Ovary (tissue), 9 donors: ENCODE results near the gene CLEC16A. TPM values are rescaled to one million over a fixed set of nuclear protein-coding genes. Genes with fewer than 3 reads are reported as not detected.

Experiments used
- DNase-seq, 5 donors: peaks; one replicate each; pipeline ENCODE4 v3.0.0-alpha.2; 2019 to 2020
- H3K27ac ChIP-seq, 2 donors: fragments of 200-600 bp; one replicate each; pipeline versions ENCODE4 v1.5.1 to v1.8.0; 2019 to 2022
- H3K27me3 ChIP-seq: fragments of 200-600 bp; one replicate; pipeline ENCODE4 v1.8.0; 2022
- H3K36me3 ChIP-seq: fragments of 200-600 bp; sonication (generic); one replicate; pipeline ENCODE4 v1.5.1; 2019
- H3K4me1 ChIP-seq: one replicate; pipeline ENCODE4 v1.8.1; 2013; ENCODE audit warnings: mild to moderate bottlenecking, moderate library complexity; ENCODE audit not compliant: insufficient read depth
- H3K4me3 ChIP-seq: fragments of 200-600 bp; sonication (generic); one replicate; pipeline ENCODE4 v1.5.1; 2017
- H3K9me3 ChIP-seq, 2 donors: fragments of 200-600 bp in 1 of 2; sonication (generic) in 1 of 2; one replicate each; pipeline versions ENCODE4 v1.5.1 to v1.8.1; 2013 to 2019; ENCODE audit warnings: mild to moderate bottlenecking in 1 of 2, moderate library complexity in 1 of 2
- EP300 ChIP-seq: sonication (generic); formaldehyde crosslinking; IDR thresholded peaks from one replicate; pipeline ENCODE4 v1.6.1; 2017; ENCODE audit warnings: antibody characterized with exemption
- POLR2A ChIP-seq: fragments of 450-650 bp; IDR thresholded peaks from one replicate; pipeline ENCODE4 v1.6.1; 2017; ENCODE audit warnings: antibody characterized with exemption, mild to moderate bottlenecking, moderate library complexity
- WGBS, 3 donors: extraction: QIAGEN DNeasy Blood & Tissue Kit in 1 of 3; methylation state at CpG; one replicate each; pipeline versions ENCODE4 v1.1.5 to v1.1.7; 2013 to 2017; 5-methylcytosine and 5-hydroxymethylcytosine counted together
- intact Hi-C, 4 donors: fragments of 100-400 bp; cut with DNase I; formaldehyde crosslinking; loops; one replicate each; pipeline versions ENCODE4 v1.11.0 to v1.15.1; 2022 to 2023
- polyA plus RNA-seq, 2 donors: library from polyadenylated mRNA; stranded (reverse); fragments of 200-250 nt in 1 of 2; fragments of 350-450 nt in 1 of 2; fragmentation: Illumina TruSeq in 1 of 2; extraction: RNeasy Lipid Tissue Mini Kit (QIAGEN cat#74804) in 1 of 2; gene quantifications; one replicate each; pipeline ENCODE4 v1.2.3, GENCODE V29; 2013 to 2014
- total RNA-seq, 7 donors: library from RNA; depleted of rRNA in 2 of 7; stranded (reverse); fragments of >200 nt in 2 of 7; fragmentation: NEBNext Ultra II Directional in 3 of 7; extraction: Animal tissue kit (Norgen Biotek cat#: 25700) in 3 of 7; gene quantifications; one replicate each; pipeline versions ENCODE4 v1.1.0 to v1.2.4, GENCODE V29; 2016 to 2023
- TF ChIP-seq, protein P1 (sequence below), 3 donors: fragments of 450-650 bp in 2 of 3; fragments of 200-600 bp in 1 of 3; IDR thresholded peaks; one replicate each; pipeline versions ENCODE4 v1.5.1 to v1.8.0; 2016 to 2022; ENCODE audit warnings: antibody characterized with exemption in 3 of 3, mild to moderate bottlenecking in 1 of 3
- donor health status: DM: no; HTN: no; CAD: no; lungs with moderate emphysema.
- donor health status: DM: no; HTN: no; CAD: no.
- donor health status: Bipolar disorder and iron deficiency.
- donor health status: DM: yes; HTN: yes; CAD: no.
- donor health status: DM: no; HTN: no; CAD: no.
- donor health status: DM: yes; HTN: yes; CAD: no.

CLEC16A gene
- total and polyA plus RNA-seq, 9 donors, result 6.4 to 28.1 (median 16.5) TPM

DNA sequence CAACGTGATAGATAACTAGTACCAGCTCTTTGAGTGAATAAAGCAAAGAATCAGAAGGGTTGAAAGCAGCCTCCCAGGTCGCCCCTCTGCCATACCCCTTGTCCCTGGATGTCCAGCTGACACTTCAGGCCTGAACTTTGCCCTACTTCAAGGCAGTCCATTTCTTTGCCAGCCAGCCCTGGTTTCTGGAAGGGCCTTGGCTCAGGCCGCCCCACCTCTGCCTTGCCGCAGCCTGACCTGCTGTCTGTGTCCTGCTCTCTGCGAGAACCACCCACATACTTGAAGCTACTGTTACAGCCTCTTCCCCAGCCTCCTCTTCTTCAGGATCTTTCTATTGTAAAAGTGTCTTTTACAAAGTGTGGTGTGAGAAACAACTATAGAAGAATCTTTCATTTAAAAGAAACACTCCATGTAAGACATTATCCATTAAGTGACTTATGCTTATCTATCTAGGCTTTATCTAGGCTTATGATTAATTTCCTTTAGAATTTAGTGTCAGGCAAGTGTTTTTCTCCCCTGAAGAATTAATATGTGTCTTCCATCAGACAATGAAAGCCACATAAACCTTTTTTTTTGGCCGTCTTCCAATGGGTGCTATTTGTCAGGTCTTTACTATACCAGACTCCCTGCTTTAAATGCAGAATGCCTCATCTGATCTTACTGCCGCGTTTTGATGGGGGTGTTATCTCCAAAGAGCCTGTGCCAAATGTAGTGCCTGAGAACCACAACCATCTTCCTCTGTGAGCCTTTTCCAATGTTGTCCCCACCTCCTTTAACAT is 177.7 kb downstream of the CLEC16A start:
- Histone ChIP-seq H3K27me3 (no peaks in the 10 kb centered on the region), H3K9me3 (no peaks in the 10 kb centered on the region), H3K36me3 (no peaks in the 10 kb centered on the region), H3K27ac (no peak overlapping the region), H3K4me3 (no peak overlapping the region), H3K4me1 (no peaks in the 10 kb centered on the region)
- DNase-seq, result peak in 1 of 5 donors; percentile 3
- 79 to 84% (median 84%) methylated on average over 8 of the region's 8 CpGs for WGBS, 3 donors
- intact Hi-C loops, result no loop called here
- TF ChIP-seq EP300 (no peak), POLR2A (no peak)
- TF ChIP-seq, protein P1, sequence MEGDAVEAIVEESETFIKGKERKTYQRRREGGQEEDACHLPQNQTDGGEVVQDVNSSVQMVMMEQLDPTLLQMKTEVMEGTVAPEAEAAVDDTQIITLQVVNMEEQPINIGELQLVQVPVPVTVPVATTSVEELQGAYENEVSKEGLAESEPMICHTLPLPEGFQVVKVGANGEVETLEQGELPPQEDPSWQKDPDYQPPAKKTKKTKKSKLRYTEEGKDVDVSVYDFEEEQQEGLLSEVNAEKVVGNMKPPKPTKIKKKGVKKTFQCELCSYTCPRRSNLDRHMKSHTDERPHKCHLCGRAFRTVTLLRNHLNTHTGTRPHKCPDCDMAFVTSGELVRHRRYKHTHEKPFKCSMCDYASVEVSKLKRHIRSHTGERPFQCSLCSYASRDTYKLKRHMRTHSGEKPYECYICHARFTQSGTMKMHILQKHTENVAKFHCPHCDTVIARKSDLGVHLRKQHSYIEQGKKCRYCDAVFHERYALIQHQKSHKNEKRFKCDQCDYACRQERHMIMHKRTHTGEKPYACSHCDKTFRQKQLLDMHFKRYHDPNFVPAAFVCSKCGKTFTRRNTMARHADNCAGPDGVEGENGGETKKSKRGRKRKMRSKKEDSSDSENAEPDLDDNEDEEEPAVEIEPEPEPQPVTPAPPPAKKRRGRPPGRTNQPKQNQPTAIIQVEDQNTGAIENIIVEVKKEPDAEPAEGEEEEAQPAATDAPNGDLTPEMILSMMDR (IDR thresholded peaks at IDR 0.05), result no peak

DNA sequence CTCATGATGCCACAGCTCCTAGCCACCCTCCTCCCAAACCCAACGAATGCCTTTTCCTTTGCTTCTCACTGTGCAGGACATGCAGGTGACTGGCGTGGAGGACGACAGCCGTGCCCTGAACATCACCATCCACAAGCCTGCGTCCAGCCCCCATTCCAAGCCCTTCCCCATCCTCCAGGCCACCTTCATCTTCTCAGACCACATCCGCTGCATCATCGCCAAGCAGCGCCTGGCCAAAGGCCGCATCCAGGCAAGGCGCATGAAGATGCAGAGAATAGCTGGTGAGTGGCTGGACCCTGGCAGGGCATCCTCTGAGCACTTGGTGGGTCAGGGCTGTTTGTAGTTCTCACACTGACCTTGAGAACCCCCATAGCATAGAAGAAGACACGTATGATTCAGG is 179.3 kb downstream of the CLEC16A start:
- intact Hi-C loops, result no loop called here
- no peaks in the 10 kb centered on the region for H3K36me3 ChIP-seq
- peaks cover 6% of the 10 kb centered on the region for H3K4me1 ChIP-seq

DNA sequence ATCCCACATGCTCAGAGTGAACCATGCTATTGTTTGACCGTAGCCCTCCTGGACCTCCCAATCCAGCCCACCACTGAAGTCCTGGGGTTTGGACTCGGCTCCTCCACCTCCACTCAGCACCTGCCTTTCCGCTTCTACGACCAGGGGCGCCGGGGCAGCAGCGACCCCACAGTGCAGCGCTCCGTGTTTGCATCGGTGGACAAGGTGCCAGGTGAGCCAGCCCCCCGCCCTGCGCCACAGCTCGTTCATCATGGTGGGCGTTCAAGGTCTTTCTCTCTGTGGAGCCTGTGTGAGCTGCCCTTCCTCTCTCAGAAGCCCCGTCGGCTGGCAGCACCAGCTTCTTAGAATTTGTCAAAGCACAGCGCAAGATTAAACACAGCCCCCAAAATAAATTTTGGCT is 181.6 kb downstream of the CLEC16A start:
- peaks cover 9% of the 10 kb centered on the region for H3K4me1 ChIP-seq
- TF ChIP-seq POLR2A (no peak), EP300 (no peak)
- TF ChIP-seq, protein P1 (IDR thresholded peaks at IDR 0.05), result no peak
- no peak overlapping the region for H3K27ac ChIP-seq
- peak in 1 of 5 donors; percentile 10 for DNase-seq
- 94 to 95% (median 94%) methylated on average over 17 of the region's 17 CpGs for WGBS, 3 donors
- no peaks in the 10 kb centered on the region for H3K36me3 ChIP-seq
- H3K27me3 ChIP-seq, result no peaks in the 10 kb centered on the region
- H3K4me3 ChIP-seq, result no peak overlapping the region
- H3K9me3 ChIP-seq, result no peaks in the 10 kb centered on the region
- intact Hi-C loops, result no loop called here

More for the DNA sequence above, 179.3 kb downstream of the CLEC16A start:
- DNase-seq, result peak in 1 of 5 donors; percentile 6
- TF ChIP-seq, protein P1 (IDR thresholded peaks at IDR 0.05), result no peak
- TF ChIP-seq EP300, result no peak
- TF ChIP-seq POLR2A, result no peak
- H3K4me3 ChIP-seq, result no peak overlapping the region
- H3K27me3 ChIP-seq, result no peaks in the 10 kb centered on the region
- H3K27ac ChIP-seq, result no peak overlapping the region
- WGBS, 3 donors, result 94 to 98% (median 96%) methylated on average over 11 of the region's 11 CpGs
- H3K9me3 ChIP-seq, result no peaks in the 10 kb centered on the region

DNA sequence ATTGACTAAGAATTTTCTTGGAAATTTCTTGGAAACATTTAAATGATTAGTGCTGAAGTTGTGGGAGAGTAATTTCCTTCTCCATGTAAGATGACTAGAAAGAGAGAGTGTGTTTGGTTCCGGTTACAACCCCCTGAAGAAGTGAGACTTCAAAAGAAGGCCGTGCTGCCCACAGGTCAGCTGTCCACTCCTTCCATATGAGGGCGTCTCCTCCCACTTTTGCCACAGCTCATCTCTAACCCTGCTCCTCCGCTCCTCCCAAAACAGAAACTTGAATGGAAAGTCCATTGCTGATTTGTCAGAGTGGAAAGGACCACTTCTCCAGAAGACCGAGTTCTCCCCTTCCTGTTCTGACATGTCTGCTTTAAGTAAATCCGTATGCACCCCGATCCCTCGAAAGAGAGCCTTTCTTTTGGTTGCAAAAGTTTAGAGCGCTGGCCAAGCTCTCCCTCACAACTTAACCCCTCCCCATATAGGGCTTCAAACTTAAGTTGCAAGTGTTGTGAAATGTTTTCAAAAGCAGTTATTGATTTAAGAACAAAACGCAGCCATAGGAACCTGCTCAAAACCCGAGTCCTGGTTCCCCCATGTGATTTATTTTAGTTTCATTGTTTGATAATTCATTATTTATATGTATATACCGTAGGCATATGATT is 182.2 kb downstream of the CLEC16A start:
- DNase-seq, result no peak
- Histone ChIP-seq H3K36me3 (no peaks in the 10 kb centered on the region), H3K27ac (no peak overlapping the region), H3K27me3 (no peaks in the 10 kb centered on the region), H3K9me3 (no peaks in the 10 kb centered on the region), H3K4me1 (peaks cover 9% of the 10 kb centered on the region), H3K4me3 (no peak overlapping the region)
- intact Hi-C loops, result no loop called here
- TF ChIP-seq EP300, result no peak
- no peak for TF ChIP-seq POLR2A
- TF ChIP-seq, protein P1 (IDR thresholded peaks at IDR 0.05), result no peak
- 87 to 89% (median 88%) methylated on average over 12 of the region's 12 CpGs for WGBS, 3 donors
